ENCODE measurements around the gene TAOK3.

The TAOK3 gene

GRCh38 chr12:118337194-118337838, 35.4 kb downstream of the TAOK3 start:
- no peak for DNase-seq (ENCODE audit: low spot score)

- DNase-seq (ENCODE audit: low spot score) = no peak
These were observed 36.6 kb downstream of the TAOK3 start for GRCh38 chr12:118336123-118336522.

- no peak for DNase-seq (ENCODE audit: low spot score)
These were observed 37.7 kb downstream of the TAOK3 start for GRCh38 chr12:118334939-118335567.

- DNase-seq (ENCODE audit: low spot score) = no peak
These were observed 38.5 kb downstream of the TAOK3 start for GRCh38 chr12:118334241-118334640.

- DNase-seq (ENCODE audit: low spot score) = no peak
These were observed 40.2 kb downstream of the TAOK3 start for GRCh38 chr12:118332511-118332910.

- peak; percentile 38 for DNase-seq (ENCODE audit: low spot score)
These were observed 42.2 kb downstream of the TAOK3 start for GRCh38 chr12:118330421-118331018.

- no peak for DNase-seq (ENCODE audit: low spot score)
These were observed 44.0 kb downstream of the TAOK3 start for GRCh38 chr12:118328486-118329330.

- DNase-seq (ENCODE audit: low spot score) = no peak
These were observed 45.3 kb downstream of the TAOK3 start for GRCh38 chr12:118327391-118327790.

GRCh38 chr12:118326991-118327390, 45.7 kb downstream of the TAOK3 start:
- DNase-seq (ENCODE audit: low spot score) = no peak

GRCh38 chr12:118325081-118325480, 47.6 kb downstream of the TAOK3 start:
- no peak for DNase-seq (ENCODE audit: low spot score)

- DNase-seq (ENCODE audit: low spot score) = no peak
These were observed 53.1 kb downstream of the TAOK3 start for GRCh38 chr12:118319627-118320026.

- DNase-seq (ENCODE audit: low spot score) = no peak
These were observed 54.0 kb downstream of the TAOK3 start for GRCh38 chr12:118318744-118319143.

- no peak for DNase-seq (ENCODE audit: low spot score)
These were observed 55.0 kb downstream of the TAOK3 start for GRCh38 chr12:118317729-118318128.

GRCh38 chr12:118315821-118316220, 56.9 kb downstream of the TAOK3 start:
- DNase-seq (ENCODE audit: low spot score) = no peak

- DNase-seq (ENCODE audit: low spot score) = no peak
These were observed 60.1 kb downstream of the TAOK3 start for GRCh38 chr12:118312578-118312977.

GRCh38 chr12:118311666-118312065, 61.0 kb downstream of the TAOK3 start:
- DNase-seq (ENCODE audit: low spot score) = no peak

- DNase-seq (ENCODE audit: low spot score) = no peak
These were observed 62.4 kb downstream of the TAOK3 start for GRCh38 chr12:118310320-118310719.

- DNase-seq (ENCODE audit: low spot score) = peak; percentile 28
These were observed 64.7 kb downstream of the TAOK3 start for GRCh38 chr12:118308006-118308405.

GRCh38 chr12:118307069-118307954, 65.4 kb downstream of the TAOK3 start:
- DNase-seq (ENCODE audit: low spot score) = peak; percentile 16

- no peak for DNase-seq (ENCODE audit: low spot score)
These were observed 68.6 kb downstream of the TAOK3 start for GRCh38 chr12:118304093-118304492.

GRCh38 chr12:118302053-118302452, 70.7 kb downstream of the TAOK3 start:
- DNase-seq (ENCODE audit: low spot score) = no peak
